ENCODE measurements around the gene SGIP1. TPM values are rescaled to one million over a fixed set of nuclear protein-coding genes. Genes with fewer than 3 reads are reported as not detected.

SGIP1 gene
- total and polyA plus RNA-seq, 2 experiments from 2014 or later = 2.4 to 6.1 TPM

DNA sequence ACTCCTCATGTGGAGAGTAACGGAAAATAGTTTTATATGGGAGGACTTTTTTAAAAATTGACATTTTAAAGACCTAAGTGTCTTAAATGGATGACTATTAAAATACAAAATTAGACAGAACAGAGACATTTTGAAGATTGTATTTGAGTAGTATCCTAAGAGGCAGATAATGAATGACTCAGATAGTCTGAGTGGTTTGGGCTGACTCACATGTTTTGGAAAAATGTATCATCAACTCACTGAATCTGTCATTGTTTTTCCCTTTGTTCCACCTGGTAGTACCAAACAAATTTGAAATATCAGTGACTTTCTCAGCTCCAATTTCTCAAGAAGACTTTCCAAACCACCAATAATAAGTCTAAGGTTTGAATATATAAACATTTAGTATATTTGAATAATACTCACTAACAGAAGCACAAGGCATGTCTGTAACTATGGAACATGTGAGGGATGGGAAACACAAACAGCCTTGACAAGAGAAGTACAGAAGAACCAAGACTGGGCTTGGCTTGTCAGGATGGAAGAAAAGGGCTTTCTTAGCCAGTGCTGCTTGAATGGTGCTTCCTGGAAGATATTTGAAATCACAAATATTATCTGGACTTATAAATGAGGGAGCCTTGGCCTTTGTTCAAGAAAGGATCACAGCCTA is 90.6 kb downstream of the SGIP1 start (continued):
- TF ChIP-seq, protein P1, sequence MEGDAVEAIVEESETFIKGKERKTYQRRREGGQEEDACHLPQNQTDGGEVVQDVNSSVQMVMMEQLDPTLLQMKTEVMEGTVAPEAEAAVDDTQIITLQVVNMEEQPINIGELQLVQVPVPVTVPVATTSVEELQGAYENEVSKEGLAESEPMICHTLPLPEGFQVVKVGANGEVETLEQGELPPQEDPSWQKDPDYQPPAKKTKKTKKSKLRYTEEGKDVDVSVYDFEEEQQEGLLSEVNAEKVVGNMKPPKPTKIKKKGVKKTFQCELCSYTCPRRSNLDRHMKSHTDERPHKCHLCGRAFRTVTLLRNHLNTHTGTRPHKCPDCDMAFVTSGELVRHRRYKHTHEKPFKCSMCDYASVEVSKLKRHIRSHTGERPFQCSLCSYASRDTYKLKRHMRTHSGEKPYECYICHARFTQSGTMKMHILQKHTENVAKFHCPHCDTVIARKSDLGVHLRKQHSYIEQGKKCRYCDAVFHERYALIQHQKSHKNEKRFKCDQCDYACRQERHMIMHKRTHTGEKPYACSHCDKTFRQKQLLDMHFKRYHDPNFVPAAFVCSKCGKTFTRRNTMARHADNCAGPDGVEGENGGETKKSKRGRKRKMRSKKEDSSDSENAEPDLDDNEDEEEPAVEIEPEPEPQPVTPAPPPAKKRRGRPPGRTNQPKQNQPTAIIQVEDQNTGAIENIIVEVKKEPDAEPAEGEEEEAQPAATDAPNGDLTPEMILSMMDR (conservative IDR thresholded peaks at IDR 0.05; ENCODE audit: low read depth in 2 of 2) = no peak
- TF ChIP-seq, protein P2, sequence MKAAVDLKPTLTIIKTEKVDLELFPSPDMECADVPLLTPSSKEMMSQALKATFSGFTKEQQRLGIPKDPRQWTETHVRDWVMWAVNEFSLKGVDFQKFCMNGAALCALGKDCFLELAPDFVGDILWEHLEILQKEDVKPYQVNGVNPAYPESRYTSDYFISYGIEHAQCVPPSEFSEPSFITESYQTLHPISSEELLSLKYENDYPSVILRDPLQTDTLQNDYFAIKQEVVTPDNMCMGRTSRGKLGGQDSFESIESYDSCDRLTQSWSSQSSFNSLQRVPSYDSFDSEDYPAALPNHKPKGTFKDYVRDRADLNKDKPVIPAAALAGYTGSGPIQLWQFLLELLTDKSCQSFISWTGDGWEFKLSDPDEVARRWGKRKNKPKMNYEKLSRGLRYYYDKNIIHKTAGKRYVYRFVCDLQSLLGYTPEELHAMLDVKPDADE (IDR thresholded peaks at IDR 0.05) = no peak
- no peak for TF ChIP-seq CREB1 (CRISPR knock-in tag; IDR thresholded peaks at IDR 0.05; ENCODE audit: low read depth)

DNA sequence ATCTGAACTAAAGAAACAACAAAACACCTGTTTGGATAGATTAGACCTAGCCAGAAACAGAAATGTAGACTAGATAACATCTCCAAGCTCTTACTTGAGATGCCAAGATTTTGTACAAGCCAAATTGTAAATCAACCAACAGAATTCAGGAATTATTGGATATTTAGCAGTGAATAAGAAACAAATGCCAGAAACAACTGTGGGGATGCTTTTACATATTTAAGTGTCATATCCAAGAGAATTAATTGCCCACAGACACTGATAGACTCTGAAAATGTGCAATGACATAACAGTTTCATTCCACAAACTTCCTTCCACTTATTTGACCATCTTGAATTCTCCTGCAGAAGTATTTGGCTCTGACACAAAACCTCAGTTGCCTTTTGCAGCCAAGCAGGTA is 92.3 kb downstream of the SGIP1 start:
- no peaks in the 10 kb centered on the region for H3K36me3 Mint-ChIP-seq (ENCODE audit: low read depth)
- H3F3A ChIP-seq (replicated peaks; ENCODE audit: low read depth) = no peaks in the 10 kb centered on the region
- H3K4me1 Mint-ChIP-seq = no peaks in the 10 kb centered on the region
- DNase-seq (ENCODE audit: low spot score) (no peak), ATAC-seq (no peak)
- H3K4me2 ChIP-seq = no peak overlapping the region
- H3K27me3 Mint-ChIP-seq (ENCODE audit: insufficient read depth, low read depth, poor library complexity) = no peaks in the 10 kb centered on the region
- no peak overlapping the region for H3K27ac Mint-ChIP-seq
- no peaks in the 10 kb centered on the region for H3K9me3 Mint-ChIP-seq
- H4K20me1 ChIP-seq (replicated peaks; ENCODE audit: insufficient read depth) = no peaks in the 10 kb centered on the region
- H3K4me1 ChIP-seq (ENCODE audit: insufficient read depth) = no peaks in the 10 kb centered on the region
- no peak overlapping the region for H2AFZ ChIP-seq
- H3K36me3 ChIP-seq (ENCODE audit: insufficient read depth) = no peaks in the 10 kb centered on the region
- no peak overlapping the region for H3K27ac ChIP-seq (ENCODE audit: low read depth)
- no peak overlapping the region for H3K4me3 ChIP-seq
- H3K4me3 Mint-ChIP-seq = no peak overlapping the region
- H3K27me3 ChIP-seq (ENCODE audit: insufficient read depth) = no peaks in the 10 kb centered on the region
- H3K79me2 ChIP-seq (replicated peaks; ENCODE audit: insufficient read depth) = no peaks in the 10 kb centered on the region
- 0 out of 2 replicates have a peak, but pooled peaks cover 4% of the 10 kb centered on the region for H3K9me2 ChIP-seq (ENCODE audit: insufficient read depth)
- TF ChIP-seq, protein P3, sequence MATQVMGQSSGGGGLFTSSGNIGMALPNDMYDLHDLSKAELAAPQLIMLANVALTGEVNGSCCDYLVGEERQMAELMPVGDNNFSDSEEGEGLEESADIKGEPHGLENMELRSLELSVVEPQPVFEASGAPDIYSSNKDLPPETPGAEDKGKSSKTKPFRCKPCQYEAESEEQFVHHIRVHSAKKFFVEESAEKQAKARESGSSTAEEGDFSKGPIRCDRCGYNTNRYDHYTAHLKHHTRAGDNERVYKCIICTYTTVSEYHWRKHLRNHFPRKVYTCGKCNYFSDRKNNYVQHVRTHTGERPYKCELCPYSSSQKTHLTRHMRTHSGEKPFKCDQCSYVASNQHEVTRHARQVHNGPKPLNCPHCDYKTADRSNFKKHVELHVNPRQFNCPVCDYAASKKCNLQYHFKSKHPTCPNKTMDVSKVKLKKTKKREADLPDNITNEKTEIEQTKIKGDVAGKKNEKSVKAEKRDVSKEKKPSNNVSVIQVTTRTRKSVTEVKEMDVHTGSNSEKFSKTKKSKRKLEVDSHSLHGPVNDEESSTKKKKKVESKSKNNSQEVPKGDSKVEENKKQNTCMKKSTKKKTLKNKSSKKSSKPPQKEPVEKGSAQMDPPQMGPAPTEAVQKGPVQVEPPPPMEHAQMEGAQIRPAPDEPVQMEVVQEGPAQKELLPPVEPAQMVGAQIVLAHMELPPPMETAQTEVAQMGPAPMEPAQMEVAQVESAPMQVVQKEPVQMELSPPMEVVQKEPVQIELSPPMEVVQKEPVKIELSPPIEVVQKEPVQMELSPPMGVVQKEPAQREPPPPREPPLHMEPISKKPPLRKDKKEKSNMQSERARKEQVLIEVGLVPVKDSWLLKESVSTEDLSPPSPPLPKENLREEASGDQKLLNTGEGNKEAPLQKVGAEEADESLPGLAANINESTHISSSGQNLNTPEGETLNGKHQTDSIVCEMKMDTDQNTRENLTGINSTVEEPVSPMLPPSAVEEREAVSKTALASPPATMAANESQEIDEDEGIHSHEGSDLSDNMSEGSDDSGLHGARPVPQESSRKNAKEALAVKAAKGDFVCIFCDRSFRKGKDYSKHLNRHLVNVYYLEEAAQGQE (IDR thresholded peaks at IDR 0.05; ENCODE audit: unreplicated experiment) = no peak
- no peak for TF ChIP-seq ZNF331 (CRISPR knock-in tag; IDR thresholded peaks at IDR 0.05; ENCODE audit: low read depth)
- TF ChIP-seq STAT1 (IDR thresholded peaks at IDR 0.05; ENCODE audit: unreplicated experiment) = no peak
- TF ChIP-seq, protein P4, sequence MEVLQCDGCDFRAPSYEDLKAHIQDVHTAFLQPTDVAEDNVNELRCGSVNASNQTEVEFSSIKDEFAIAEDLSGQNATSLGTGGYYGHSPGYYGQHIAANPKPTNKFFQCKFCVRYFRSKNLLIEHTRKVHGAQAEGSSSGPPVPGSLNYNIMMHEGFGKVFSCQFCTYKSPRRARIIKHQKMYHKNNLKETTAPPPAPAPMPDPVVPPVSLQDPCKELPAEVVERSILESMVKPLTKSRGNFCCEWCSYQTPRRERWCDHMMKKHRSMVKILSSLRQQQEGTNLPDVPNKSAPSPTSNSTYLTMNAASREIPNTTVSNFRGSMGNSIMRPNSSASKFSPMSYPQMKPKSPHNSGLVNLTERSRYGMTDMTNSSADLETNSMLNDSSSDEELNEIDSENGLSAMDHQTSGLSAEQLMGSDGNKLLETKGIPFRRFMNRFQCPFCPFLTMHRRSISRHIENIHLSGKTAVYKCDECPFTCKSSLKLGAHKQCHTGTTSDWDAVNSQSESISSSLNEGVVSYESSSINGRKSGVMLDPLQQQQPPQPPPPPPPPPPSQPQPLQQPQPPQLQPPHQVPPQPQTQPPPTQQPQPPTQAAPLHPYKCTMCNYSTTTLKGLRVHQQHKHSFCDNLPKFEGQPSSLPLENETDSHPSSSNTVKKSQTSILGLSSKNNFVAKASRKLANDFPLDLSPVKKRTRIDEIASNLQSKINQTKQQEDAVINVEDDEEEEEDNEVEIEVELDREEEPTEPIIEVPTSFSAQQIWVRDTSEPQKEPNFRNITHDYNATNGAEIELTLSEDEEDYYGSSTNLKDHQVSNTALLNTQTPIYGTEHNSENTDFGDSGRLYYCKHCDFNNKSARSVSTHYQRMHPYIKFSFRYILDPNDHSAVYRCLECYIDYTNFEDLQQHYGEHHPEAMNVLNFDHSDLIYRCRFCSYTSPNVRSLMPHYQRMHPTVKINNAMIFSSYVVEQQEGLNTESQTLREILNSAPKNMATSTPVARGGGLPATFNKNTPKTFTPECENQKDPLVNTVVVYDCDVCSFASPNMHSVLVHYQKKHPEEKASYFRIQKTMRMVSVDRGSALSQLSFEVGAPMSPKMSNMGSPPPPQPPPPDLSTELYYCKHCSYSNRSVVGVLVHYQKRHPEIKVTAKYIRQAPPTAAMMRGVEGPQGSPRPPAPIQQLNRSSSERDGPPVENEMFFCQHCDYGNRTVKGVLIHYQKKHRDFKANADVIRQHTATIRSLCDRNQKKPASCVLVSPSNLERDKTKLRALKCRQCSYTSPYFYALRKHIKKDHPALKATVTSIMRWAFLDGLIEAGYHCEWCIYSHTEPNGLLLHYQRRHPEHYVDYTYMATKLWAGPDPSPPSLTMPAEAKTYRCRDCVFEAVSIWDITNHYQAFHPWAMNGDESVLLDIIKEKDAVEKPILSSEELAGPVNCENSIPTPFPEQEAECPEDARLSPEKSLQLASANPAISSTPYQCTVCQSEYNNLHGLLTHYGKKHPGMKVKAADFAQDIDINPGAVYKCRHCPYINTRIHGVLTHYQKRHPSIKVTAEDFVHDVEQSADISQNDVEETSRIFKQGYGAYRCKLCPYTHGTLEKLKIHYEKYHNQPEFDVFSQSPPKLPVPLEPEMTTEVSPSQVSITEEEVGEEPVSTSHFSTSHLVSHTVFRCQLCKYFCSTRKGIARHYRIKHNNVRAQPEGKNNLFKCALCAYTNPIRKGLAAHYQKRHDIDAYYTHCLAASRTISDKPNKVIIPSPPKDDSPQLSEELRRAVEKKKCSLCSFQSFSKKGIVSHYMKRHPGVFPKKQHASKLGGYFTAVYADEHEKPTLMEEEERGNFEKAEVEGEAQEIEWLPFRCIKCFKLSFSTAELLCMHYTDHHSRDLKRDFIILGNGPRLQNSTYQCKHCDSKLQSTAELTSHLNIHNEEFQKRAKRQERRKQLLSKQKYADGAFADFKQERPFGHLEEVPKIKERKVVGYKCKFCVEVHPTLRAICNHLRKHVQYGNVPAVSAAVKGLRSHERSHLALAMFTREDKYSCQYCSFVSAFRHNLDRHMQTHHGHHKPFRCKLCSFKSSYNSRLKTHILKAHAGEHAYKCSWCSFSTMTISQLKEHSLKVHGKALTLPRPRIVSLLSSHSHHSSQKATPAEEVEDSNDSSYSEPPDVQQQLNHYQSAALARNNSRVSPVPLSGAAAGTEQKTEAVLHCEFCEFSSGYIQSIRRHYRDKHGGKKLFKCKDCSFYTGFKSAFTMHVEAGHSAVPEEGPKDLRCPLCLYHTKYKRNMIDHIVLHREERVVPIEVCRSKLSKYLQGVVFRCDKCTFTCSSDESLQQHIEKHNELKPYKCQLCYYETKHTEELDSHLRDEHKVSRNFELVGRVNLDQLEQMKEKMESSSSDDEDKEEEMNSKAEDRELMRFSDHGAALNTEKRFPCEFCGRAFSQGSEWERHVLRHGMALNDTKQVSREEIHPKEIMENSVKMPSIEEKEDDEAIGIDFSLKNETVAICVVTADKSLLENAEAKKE (CRISPR knock-in tag; IDR thresholded peaks at IDR 0.05) = no peak
- TF ChIP-seq JUNB (IDR thresholded peaks at IDR 0.05; ENCODE audit: unreplicated experiment) = no peak

Data from GM23338 (cell line).